Stimulated activated CD8-positive, alpha-beta memory T cell treated with anti-CD3 and anti-CD28 coated beads, Interleukin-12 subunit alpha, Interleukin-12 subunit beta, amount 100 ng/mL, for 4 hours (primary cell): ENCODE measurements around the gene HAND2.

Experiments used
- DNase-seq: peaks from one replicate; pipeline ENCODE4 v3.0.0-alpha.2; 2020; ENCODE audit warnings: low read depth

HAND2 gene

GRCh38 chr4:173529477-173530325 lies at the start of gene HAND2:
Gene HAND2 (minus strand): TSS chr4:173530229. CDS start chr4:173529289, 940 bp downstream.
- no peak for DNase-seq

- no peak for DNase-seq
These were observed 48.9 kb upstream of the HAND2 start for GRCh38 chr4:173578956-173579355.

- DNase-seq: no peak
These were observed 47.9 kb upstream of the HAND2 start for GRCh38 chr4:173577963-173578362.

GRCh38 chr4:173575482-173576152 lies 45.6 kb upstream of the HAND2 start:
- no peak for DNase-seq

GRCh38 chr4:173573725-173574124 lies 43.7 kb upstream of the HAND2 start:
- no peak for DNase-seq

- no peak for DNase-seq
These were observed 43.3 kb upstream of the HAND2 start for GRCh38 chr4:173573286-173573685.

GRCh38 chr4:173572493-173573129 lies 42.6 kb upstream of the HAND2 start:
- DNase-seq: no peak

GRCh38 chr4:173571620-173572019 lies 41.6 kb upstream of the HAND2 start:
- DNase-seq: no peak

- DNase-seq: no peak
These were observed 35.3 kb upstream of the HAND2 start for GRCh38 chr4:173565281-173565680.

- DNase-seq: no peak
These were observed 34.4 kb upstream of the HAND2 start for GRCh38 chr4:173564461-173564860.

- no peak for DNase-seq
These were observed 30.9 kb upstream of the HAND2 start for GRCh38 chr4:173560896-173561295.

GRCh38 chr4:173556398-173557131 lies 26.5 kb upstream of the HAND2 start:
- DNase-seq: no peak

- no peak for DNase-seq
These were observed 17.9 kb upstream of the HAND2 start for GRCh38 chr4:173547889-173548288.

- DNase-seq: no peak
These were observed 16.7 kb upstream of the HAND2 start for GRCh38 chr4:173546776-173547175.

- no peak for DNase-seq
These were observed 15.4 kb upstream of the HAND2 start for GRCh38 chr4:173545440-173545839.

GRCh38 chr4:173543266-173543665 lies 13.2 kb upstream of the HAND2 start:
- no peak for DNase-seq

- no peak for DNase-seq
These were observed 10.0 kb upstream of the HAND2 start for GRCh38 chr4:173539986-173540385.

- no peak for DNase-seq
These were observed 8.9 kb upstream of the HAND2 start for GRCh38 chr4:173538909-173539445.

- DNase-seq: no peak
These were observed 8.3 kb upstream of the HAND2 start for GRCh38 chr4:173538148-173538908.

- DNase-seq: no peak
These were observed 7.7 kb upstream of the HAND2 start for GRCh38 chr4:173537613-173538147.
